GM18868 (cell line): ENCODE measurements around the gene LEKR1.
"Not testable (repeated sequence)": the region's sequence is repeated elsewhere in the genome, so short reads cannot be mapped to it uniquely, and the experiment has no call there.

Experiments
- ATAC-seq: cut with Tn5 transposase; IDR thresholded peaks from one replicate; pipeline ENCODE4 v1.9.1; 2021; ENCODE audit warnings: mild to moderate bottlenecking, moderate library complexity; ENCODE audit not compliant: unreplicated experiment

Gene LEKR1

DNA sequence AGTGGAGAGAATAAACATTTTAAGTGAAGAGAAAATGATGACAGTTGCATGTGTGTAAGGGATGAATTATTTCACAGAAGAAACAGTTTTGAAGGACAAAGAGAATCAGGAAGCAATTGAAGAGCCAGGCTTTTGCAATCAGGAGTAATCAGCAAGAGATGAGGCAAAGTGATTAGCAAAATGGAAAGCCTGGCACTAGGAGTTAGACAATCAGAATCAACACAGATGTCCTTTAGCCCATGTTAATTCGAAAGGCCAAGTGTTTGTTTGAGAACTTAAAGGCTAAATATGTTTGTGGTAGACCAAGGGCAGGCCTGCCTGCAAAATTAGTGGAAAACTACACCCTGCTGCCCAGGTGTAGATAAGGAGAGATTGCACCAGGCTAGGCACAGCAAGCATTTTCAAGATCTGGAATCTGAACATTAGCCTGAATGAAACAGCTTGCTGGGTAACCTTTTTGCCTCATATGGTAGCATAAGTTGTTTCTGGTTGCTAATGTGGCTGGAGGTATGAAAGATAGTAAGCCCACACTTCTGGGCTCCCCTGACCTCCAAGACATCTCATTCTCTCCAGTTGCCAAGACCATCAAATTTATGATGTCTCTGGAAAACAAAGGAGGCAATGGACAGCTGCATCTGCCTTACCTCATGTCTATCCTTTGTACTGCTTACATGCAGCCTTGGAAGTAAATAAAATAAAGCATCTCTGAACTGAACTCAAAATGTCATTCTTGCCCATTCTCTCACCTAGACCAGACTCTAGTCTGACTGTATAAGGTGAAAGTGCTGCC is 22.0 kb upstream of the LEKR1 start:
- no peak for ATAC-seq

DNA sequence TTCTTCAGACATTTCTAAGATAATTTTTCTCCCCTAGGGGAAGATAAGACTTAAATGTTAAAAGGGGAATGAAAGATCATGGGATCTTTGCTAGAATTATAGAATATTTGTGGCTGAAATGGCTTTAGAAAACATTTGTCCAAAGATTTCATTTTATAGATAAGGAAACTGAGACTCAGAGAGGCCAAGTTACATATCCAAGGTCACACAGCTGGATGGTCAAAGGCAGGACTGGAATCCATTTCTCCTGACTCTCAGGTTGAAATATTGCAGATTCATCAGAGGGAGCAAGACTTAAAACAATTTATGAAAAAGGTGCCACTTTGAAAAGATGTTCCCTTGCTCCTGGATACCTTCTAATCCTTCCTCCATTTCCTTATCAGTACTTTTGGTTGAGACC is 19.5 kb upstream of the LEKR1 start:
- ATAC-seq, result no peak

DNA sequence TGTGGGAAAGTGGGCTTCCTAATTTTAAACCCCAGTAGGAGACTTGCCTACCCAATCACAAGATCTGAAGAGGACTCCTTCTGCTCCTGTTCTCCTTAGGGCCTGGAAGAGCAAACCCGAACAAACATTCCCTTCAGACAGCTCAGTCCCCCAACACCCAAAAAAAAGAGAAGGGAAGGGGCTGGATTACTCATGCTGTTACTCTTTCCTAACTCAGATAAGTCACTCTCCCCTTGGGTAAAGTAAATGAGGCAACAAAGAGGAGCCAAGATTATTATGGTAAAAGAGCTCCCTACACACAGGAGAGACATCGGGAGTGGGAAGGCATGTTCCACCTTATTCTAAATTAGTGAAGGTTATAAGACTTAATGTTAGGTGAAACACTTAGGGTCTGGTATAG is 18.1 kb upstream of the LEKR1 start:
- ATAC-seq, result no peak

DNA sequence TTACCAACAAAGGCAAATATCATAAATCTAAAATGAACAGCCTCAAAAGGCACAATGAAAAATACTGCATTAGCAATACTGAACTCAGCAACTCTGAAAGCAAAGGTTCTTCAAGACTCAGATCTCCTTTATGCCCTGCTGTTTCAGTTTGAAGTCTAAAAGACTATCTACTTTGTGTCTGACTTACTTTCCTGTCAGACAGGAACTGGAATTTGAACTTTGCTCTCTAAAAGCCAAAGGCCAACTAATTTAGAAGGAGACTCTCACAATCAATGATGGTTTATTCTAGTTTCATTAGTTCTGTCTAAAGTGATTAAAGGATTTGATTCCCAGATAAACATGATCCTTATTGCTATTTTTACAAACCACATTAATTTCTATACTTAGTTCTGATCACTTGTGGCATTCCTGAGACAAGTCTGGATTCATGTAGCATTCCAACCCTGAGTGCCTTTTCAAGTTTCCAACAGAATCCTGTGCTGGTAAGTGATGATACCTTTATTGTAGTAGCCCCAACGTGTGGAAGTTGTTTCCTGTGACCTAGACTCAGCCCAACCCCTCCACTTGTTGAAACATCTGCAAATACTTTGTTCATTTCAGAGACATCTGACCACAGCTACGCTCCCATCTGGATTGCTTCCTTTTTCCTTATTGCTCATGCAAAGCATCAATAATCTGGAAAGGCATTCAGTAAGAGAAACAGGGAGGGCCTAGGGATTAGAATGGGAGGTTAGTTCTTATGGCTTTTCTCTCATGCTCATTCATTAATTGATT is 14.9 kb upstream of the LEKR1 start:
- no peak for ATAC-seq

DNA sequence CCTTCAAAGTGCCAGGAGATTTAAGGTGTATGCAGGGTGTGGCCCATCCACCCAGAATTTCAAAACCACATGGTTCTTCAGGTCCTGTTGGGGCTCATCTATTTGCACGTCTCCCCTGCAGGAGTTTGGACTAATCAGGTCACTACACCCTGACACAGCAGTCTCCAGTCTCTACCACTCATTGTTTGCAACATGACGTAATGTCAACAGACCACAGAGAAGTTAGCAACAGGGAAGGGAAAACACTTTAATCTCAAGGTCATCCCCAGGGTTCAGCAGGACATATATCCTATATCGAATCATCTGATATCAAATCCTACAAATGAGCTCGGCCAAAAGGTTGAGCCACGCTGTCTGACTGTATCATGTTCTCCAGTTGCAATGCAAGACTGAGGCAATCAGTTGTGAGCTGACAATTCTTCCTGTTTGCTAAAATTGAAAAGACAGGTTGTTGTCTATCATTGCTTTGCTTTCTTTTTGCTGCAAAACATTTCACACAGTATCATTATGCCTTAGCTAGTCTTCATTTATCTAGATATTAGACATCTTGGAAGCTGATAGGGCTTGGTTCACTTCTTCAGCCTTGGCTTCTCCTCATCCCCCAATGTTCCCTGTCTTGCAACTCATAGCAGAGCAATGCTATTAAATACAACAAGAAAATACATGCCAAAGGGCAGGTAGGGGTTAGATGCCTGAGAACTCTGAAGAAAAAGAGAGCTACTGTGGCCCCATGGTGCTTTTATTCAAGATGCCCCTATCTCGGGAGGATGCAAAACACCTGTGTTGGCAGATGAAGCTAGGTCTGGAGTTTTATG is 13.4 kb upstream of the LEKR1 start:
- peak; percentile 25 for ATAC-seq

DNA sequence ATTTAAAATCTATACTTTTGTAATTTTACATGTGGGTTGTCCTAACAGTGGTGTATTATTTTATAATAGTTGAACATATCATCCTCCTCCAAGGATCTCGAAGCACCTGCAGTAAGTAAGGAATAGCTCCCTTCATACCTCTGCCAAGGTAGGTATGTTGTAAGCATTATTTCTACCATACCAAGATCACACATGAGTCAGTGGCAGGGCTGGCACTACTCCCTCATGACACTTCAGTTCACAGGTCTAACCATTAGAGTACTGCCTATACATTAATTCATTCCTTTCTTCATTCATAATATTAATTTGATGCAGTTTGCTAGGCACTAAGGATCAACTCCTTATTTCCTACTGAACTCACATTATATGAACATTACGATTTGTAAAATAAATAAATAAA is 11.9 kb upstream of the LEKR1 start:
- ATAC-seq, result no peak

DNA sequence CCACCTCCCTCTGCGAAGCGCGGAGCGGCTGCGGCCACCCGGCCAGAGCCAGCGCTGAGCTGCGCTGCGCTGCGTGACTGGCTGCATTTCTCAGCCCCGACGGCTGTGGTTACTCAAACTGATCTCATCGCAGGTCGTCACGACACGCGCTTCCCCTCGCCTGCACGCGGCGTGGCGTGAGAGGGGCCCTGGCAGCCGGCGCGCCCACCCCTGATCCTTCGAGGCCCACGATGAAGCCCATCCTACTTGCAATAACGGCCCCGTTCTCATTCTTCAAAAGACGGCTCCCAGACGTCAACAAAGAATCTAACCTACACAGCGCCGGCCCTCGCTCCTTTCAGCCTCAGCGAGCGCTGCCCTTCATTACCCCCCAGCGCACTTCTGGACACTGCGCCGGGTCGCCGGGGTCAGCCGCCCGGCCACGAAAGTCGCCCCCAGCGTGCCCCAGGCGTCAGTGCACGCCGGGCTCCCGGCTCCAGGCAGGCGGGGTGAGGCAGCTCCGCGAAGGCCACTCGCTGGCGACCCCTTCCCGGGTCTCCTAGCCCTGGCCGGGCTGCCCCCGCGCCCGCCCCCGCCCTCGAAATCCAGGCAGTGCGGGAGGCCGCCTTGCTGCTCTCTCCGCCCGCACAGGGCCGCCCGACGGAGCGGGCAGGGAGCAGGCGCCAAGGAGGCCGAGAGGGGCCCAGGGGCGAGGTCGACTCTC is 9.9 kb upstream of the LEKR1 start:
- peak; percentile 16 for ATAC-seq

DNA sequence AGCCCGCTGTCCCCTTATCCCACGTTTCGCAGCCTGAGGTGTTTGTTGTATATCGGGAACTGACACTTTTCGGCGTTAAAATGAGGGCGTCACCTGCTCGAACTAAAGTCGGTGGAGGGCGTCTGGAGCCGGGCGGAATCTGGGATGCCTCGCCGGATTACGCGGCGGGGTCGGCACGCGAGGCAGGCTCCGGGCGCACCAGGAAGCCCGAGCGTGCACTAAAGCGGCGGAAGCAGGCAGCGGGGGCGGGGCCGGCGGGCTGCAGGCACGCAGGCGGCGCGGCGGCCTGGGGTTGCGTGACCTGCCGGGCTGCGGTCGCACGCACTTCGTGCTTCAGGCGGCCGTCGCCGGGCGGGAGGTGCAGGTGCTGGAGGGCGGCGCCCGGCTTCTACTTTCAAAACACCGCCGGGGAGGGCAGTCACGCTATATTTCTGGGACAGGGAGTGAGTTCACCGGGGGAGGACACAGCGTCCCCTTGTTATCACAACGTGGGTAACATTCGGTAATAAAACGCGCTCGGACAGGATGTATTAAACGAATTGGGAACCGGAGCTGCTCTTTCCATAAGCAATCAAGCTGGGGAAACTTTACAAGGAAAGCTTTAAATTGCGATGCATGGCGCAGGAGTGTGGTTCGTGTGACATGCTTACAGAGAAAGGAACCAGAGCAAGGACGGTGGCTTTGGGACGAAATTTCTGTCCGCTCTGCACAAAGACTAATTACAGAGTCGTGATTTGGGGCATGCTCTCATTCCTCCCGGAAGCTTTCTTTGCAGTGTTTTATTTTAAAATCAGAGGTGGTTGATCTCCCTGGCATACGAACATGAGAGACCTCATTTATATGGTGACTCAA is 9.1 kb upstream of the LEKR1 start:
- ATAC-seq, result peak; percentile 70

DNA sequence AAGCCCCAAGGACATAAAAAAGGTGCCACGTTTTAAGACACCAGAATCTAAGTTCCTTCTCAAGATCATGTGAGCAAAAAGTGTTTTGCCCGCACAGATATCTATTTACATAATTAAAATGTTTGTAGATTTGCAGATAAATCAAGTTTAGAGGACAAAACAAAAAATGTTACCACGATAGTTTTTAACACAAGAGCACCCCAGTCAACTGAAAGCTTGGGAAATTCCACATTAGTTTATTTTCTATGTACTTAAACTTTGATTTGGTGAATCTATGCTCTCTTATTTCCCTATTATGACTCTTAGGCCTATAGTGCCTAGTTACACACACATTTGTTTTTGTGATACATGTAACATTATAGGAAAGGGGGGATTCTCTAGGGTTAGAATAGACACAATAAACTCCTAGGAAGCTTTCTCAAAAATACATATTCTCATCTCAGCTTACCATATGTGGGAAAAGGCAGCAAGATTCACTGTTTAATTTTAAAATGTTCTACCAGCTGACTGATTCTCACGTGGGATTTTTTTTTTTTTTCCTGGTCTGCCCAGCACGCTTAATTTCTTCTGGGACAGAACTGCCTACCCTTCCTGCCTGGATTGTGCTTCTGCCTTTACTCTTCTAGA is 8.4 kb upstream of the LEKR1 start:
- no peak for ATAC-seq

DNA sequence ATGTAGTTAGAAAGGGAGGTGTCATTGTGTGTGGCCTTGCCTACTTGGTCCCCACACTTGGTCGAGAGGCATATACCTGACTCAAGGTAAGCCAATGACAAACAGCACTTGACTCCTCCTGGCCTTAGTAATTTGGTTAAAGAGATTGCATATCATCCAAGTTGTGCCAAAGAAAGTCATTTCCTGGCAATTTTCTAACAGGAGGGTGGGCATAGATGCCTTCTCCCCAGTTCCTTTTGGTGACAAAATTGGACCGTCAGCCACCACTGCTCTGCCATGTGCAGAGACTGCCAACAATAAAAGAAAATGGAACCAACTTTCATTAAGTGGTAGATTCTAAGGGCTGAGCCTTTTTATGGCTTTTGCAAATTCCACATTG is 7.9 kb upstream of the LEKR1 start:
- no peak for ATAC-seq

DNA sequence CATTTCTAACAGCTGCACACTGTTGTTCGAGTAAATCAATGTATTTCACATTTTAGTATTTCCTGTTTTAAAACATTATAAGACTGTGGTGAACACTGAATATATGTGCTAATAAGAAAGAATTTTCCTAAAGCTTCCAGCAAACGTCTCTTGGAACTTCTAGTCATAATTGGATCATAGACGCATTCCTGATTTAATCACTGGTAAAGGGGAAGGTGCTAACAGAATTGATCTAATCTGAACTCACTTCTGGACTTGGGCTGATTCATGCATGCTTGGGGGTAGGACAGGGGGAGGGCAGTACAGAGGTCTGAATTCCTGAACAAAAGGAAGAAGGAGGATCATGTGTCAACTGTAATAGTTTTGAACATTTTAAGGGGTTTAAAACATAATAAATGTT is 7.3 kb upstream of the LEKR1 start:
- ATAC-seq, result no peak

DNA sequence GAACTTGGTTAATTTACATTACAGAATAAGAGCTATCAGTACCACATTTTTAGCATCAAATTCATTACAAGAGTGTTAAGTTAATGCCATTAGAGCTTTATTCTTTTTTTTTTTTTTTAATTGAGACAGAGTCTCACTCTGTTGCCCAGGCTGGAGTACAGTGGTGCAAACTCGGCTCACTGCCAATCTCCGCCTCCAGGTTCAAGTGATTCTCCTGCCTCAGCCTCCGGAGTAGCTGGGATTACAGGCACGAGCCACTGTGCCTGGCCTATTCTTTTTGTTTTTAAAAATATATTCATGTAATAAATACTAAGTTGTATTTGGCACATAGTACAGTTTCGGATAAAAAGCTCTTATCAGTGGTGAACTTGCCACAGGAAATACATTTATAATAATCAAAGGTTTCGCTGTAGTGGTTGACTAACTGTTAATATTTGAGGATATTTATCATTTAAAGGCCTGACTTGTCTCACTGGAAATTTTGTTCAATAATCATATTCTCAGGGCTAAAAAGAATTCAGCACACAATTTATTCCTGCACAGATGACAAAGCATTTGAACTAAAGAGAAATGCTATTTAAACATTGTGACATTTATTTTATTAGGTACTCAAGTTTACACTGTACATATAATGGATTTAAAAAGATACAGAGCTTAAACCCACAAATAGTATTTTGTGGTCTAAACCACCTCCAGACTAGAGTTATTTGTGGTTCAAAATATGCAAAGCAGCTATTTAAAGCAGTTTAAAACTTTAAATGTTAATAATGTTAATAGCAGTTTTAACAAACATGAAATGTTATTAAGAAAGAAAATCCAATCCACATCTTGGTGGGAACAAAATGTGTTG is 6.1 kb upstream of the LEKR1 start:
- no peak for ATAC-seq

DNA sequence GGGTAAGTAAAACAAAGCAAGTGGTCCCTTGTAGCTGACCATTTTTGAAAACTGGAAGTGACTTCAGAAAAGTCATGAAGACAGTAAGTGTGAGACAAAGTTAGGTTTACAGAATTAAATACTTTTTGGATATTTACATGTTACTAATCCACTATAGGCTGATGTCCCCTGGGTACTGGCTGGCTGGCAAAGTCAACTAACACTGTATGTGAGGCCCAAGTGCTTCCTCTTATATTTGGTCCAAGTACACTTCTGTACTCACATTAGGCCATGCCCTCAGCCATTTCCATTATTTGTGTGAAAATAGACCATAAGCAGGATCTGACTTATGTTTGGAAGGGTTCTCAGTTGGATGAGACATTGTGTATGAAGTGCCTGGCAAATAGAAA is 5.5 kb upstream of the LEKR1 start:
- ATAC-seq, result no peak

DNA sequence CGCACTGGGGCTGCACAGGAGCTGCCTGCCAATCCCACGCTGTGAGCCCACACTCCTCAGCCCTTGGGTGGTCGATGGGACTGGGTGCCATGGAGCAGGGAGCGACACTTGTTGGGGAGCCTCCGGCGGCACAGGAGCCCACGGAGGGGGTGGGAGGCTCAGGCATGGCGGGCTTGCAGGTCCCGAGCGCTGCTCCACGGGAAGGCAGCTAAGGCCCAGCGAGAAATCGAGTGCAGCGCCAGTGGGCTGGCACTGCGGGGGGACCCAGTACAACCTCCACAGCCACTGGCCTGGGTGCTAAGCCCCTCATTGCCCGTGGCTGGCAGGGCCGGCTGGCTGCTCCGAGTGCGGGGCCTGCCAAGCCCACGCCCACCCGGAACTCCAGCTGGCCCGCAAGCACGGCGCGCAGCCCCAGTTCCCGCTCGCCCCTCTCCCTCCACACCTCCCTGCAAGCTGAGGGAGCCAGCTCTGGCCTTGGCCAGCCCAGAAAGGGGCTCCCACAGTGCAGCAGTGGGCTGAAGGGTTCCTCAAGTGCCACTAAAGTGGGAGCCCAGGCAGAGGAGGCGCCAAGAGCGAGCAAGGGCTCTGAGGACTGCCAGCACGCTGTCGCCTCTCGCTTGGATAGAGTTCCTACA is 3.4 kb upstream of the LEKR1 start:
- not testable (repeated sequence) for ATAC-seq

DNA sequence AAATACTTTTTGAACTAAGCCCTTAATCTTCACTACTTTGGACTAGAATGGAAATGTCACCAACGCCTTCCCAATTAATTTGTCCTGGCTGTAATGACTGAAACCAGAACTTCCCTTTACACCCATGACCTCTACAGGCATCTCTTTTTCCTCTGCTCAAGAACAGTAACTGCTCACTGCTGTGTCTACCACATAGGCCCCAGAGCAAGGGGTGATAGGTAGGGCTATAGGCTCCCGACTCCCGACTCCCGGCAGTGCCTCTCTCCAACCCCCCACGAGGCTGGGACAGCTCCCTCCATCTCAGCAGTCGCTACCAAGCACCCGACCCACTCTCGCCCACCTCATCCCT is 384 bp upstream of the LEKR1 start:
- ATAC-seq, result peak; percentile 53

DNA sequence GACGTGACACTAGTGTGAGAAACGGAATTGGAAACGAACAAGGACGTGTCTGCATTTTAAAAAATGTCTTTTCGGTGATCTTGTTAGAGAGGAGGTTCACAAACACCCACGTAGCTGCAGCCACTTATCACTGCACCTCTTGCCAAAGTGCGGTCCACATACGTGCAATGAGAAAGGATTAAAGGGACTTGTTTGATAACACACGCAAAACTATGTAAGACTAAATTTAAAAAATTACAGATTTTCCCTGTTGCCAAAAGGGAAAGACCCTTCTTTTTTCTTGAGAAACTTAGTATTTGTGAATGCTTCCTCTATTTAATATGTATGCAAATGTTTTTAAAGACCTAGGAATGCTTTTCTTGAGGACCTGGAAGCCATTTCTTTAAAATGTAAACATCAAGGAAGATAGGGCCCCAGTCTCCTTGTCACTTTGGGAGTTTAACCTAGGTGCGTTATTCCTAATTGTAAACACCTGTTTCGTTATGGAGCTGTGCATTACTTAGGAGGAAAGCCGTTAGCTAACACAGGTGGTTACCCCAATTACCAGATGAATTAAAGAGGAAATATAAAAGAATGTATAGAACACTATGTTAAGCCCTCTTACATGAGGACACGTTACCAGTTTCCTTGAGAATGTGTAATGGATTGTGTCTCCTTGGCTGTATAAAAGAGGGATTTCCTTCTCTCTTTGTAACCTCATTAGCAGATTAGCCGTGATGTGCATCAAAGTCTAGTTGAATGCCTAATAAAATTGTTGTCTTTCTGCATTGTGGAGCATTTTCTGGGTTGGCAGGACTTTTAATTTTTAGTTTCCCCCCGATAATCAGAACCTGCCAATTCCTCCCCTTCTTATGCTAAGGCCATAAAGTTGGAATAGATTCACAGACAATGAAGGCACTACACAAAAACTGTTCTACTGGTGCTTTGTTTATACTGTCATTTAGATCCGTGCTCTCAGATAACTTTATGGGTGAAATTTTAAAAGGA is 1.0 kb downstream of the LEKR1 start:
- no peak for ATAC-seq

DNA sequence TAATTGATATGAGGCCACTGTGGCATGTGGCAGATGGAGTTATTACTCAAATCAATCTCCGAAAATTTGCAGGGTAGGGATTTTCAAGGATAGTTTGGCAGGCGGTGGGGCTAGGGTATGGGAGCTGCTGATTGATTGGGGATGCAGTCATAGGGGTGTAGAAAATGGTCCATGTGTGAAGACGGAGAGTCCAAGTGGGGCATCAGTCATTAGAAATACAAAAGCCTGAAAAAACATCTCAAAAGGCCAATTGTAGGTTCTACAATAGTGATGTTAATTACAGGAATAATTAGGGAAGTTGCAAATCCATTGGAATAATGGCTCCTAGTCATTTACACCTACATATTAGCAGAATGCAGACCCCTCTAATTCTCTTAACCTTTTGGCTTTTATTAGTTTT is 4.9 kb downstream of the LEKR1 start:
- no peak for ATAC-seq
